Body of pancreas (tissue), 4 donors: Measurements from ENCODE around the gene ZBTB43. TPM values are rescaled to one million over a fixed set of nuclear protein-coding genes. Genes with fewer than 3 reads are reported as not detected.

Experiments used
- ATAC-seq: fragments of 150-250 bp; one replicate; pipeline ENCODE4 v1.9.1; 2016
- DNase-seq, 4 donors: peaks; one replicate each; pipeline ENCODE4 v3.0.0-alpha.2; 2019
- H3K27ac ChIP-seq, 4 donors: fragments of 200-600 bp; sonication (generic); 1 replicate in 3 of 4; 2 replicates in 1 of 4; pipeline versions ENCODE4 v1.5.1 to v1.6.1; 2016 to 2019; ENCODE audit warnings: mild to moderate bottlenecking in 1 of 4, mixed read lengths in 1 of 4, moderate library complexity in 1 of 4
- H3K27me3 ChIP-seq, 2 donors: fragments of 200-600 bp; sonication (generic); one replicate each; pipeline ENCODE4 v1.6.0; 2016; ENCODE audit warnings: mild to moderate bottlenecking in 1 of 2
- H3K36me3 ChIP-seq, 2 donors: fragments of 200-600 bp; sonication (generic); replicated peaks in 1 of 2; 2 replicates each; pipeline ENCODE4 v1.5.1; 2016; ENCODE audit warnings: low read depth in 2 of 2; ENCODE audit not compliant: insufficient read depth in 1 of 2
- H3K4me1 ChIP-seq: fragments of 200-600 bp; sonication (generic); one replicate; pipeline ENCODE4 v1.6.0; 2016
- H3K4me3 ChIP-seq, 2 donors: fragments of 200-600 bp; sonication (generic); 1 replicate in 1 of 2; 2 replicates in 1 of 2; pipeline ENCODE4 v1.5.1; 2016 to 2019
- H3K9me3 ChIP-seq, 3 donors: fragments of 200-600 bp; sonication (generic); 1 replicate in 2 of 3; 2 replicates in 1 of 3; pipeline ENCODE4 v1.5.1; 2016
- POLR2A ChIP-seq, 3 donors: fragments of 450-650 bp; IDR thresholded peaks; one replicate each; pipeline ENCODE4 v1.6.1; 2016; ENCODE audit warnings: antibody characterized with exemption in 3 of 3, mild to moderate bottlenecking in 2 of 3
- WGBS, 2 donors: methylation state at CpG; one replicate each; pipeline ENCODE4 v1.1.5; 2017; 5-methylcytosine and 5-hydroxymethylcytosine counted together
- intact Hi-C: fragments of 100-400 bp; cut with DNase I; formaldehyde crosslinking; loops from one replicate; pipeline ENCODE4 v1.15.1; 2023
- total RNA-seq, 2 donors: library from RNA; depleted of rRNA; stranded (reverse); fragments of >200 nt; gene quantifications; one replicate each; pipeline ENCODE4 v1.1.0, GENCODE V29; 2016
- TF ChIP-seq, protein P1 (sequence below), 7 experiments: fragments of 450-650 bp in 4 of 7; fragments of 200-600 bp in 3 of 7; sonication (generic) in 3 of 7; IDR thresholded peaks; one replicate each; pipeline ENCODE4 v1.5.1; 2016 to 2019; ENCODE audit warnings: antibody characterized with exemption in 7 of 7

The ZBTB43 gene
- total RNA-seq, 2 donors from 2014 or later = 6.2 to 7.6 TPM

DNA sequence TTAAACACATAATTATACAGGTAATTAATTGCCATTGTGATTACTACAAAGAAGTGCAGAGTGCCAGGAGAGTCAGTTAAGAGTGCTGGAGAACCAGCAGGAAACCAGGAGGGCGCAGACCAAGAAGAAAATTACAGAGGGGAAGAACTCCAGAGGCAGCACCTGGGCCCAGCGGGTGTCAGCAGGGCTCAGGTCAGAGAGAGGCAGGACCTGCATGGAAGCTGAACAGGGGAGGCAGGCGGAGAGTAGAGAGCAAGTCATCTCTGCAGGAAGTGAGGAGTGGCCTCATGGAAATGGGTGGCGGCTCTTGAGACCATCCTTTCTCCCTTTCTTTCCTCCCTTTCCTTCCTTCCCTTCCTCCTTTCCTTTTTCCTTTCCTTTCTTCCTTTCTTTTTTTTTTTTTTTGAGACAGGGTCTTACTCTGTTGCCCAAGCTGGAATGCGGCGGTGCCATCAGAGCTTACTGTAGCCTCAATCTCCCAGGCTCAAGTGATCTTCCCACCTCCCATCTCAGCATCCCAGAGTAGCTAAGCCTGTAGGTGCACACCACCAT lies 51.6 kb downstream of the ZBTB43 start:
- DNase-seq = no peak
- Histone ChIP-seq H3K36me3 (no peaks in the 10 kb centered on the region), H3K27ac (no peak overlapping the region), H3K4me3 (no peak overlapping the region), H3K9me3 (no peaks in the 10 kb centered on the region), H3K4me1 (peaks cover 23% of the 10 kb centered on the region), H3K27me3 (no peaks in the 10 kb centered on the region)
- intact Hi-C loops = no loop called here
- TF ChIP-seq POLR2A (IDR thresholded peaks at IDR 0.05) = no peak
- TF ChIP-seq, protein P1, sequence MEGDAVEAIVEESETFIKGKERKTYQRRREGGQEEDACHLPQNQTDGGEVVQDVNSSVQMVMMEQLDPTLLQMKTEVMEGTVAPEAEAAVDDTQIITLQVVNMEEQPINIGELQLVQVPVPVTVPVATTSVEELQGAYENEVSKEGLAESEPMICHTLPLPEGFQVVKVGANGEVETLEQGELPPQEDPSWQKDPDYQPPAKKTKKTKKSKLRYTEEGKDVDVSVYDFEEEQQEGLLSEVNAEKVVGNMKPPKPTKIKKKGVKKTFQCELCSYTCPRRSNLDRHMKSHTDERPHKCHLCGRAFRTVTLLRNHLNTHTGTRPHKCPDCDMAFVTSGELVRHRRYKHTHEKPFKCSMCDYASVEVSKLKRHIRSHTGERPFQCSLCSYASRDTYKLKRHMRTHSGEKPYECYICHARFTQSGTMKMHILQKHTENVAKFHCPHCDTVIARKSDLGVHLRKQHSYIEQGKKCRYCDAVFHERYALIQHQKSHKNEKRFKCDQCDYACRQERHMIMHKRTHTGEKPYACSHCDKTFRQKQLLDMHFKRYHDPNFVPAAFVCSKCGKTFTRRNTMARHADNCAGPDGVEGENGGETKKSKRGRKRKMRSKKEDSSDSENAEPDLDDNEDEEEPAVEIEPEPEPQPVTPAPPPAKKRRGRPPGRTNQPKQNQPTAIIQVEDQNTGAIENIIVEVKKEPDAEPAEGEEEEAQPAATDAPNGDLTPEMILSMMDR (IDR thresholded peaks at IDR 0.05) = no peak
- ATAC-seq = no peak
- 92 to 93% methylated on average over 5 to 6 of the region's 6 CpGs for WGBS, 2 donors

DNA sequence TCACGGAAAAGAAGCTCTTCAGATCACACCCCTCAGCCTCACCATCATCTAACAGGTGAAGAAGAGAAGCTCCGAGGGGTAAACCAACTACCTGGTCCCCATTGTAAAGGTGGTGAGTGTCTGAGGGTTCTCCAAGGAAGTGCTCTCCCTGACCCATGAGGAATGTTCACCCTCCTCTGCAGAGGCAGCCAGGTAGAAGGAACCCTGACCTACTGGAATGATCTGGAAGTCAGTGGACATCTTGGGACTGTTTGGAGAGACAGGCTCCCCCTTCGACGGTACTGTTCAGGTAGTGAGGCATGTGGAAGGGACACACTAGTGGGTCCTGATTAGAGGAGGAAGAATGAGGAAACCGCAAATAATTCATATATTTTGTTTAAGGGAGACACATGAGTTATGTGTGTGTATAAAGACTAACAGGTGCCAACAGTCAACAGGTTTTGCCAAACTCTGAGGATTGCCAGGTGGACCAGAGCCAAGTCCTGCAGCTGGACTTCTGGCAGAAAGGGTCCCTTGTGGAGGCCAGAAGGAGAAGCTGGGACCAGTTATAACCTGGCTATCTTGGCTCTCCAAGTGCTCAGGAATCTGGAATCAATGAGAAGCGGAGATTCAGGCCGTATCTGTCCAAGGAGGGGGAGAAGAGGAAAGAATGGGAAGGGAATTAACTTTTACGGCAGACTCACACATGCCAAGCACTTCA lies 52.6 kb downstream of the ZBTB43 start:
- intact Hi-C loops = no loop called here
- H3K4me1 ChIP-seq = peaks cover 33% of the 10 kb centered on the region
- TF ChIP-seq, protein P1 (IDR thresholded peaks at IDR 0.05) = no peak
- TF ChIP-seq POLR2A (IDR thresholded peaks at IDR 0.05) = no peak
- H3K9me3 ChIP-seq = no peaks in the 10 kb centered on the region
- H3K27me3 ChIP-seq = no peaks in the 10 kb centered on the region
- ATAC-seq = peak; percentile 54
- H3K36me3 ChIP-seq = no peaks in the 10 kb centered on the region
- H3K4me3 ChIP-seq = no peak overlapping the region
- DNase-seq = peak; percentile 88 to 93 (median 90)
- H3K27ac ChIP-seq = peak overlapping the region in 1 of 4 donors; percentile 23
- 25 to 32% methylated on average over 8 of the region's 8 CpGs for WGBS, 2 donors

DNA sequence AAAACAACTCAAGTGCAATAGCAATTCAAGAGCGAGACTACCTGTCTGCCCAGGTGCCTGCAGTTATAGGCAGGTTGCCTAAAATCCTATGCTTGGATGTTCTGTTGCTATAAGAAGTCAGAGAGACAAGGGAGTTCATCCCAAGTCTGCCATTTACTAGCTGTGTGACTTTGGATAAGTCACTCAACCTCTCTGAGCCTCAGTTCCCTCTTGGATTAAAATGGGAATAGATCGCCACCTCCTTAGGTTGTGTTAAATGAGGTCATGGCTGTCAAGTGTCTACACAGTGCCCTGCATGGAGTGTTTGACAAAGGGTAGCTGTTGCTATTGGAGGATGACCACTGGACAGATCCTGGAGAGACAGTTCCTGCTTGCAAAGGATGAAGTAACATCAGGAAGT lies 54.3 kb downstream of the ZBTB43 start:
- no peak overlapping the region for H3K27ac ChIP-seq
- 81 to 85% methylated on average over 2 of the region's 2 CpGs for WGBS, 2 donors
- peaks cover 44% of the 10 kb centered on the region for H3K4me1 ChIP-seq
- H3K27me3 ChIP-seq = no peaks in the 10 kb centered on the region
- intact Hi-C loops = no loop called here
- TF ChIP-seq, protein P1 (IDR thresholded peaks at IDR 0.05) = no peak
- TF ChIP-seq POLR2A (IDR thresholded peaks at IDR 0.05) = no peak
- DNase-seq (no peak), ATAC-seq (no peak)
- H3K9me3 ChIP-seq = no peaks in the 10 kb centered on the region
- no peak overlapping the region for H3K4me3 ChIP-seq
- no peaks in the 10 kb centered on the region for H3K36me3 ChIP-seq

DNA sequence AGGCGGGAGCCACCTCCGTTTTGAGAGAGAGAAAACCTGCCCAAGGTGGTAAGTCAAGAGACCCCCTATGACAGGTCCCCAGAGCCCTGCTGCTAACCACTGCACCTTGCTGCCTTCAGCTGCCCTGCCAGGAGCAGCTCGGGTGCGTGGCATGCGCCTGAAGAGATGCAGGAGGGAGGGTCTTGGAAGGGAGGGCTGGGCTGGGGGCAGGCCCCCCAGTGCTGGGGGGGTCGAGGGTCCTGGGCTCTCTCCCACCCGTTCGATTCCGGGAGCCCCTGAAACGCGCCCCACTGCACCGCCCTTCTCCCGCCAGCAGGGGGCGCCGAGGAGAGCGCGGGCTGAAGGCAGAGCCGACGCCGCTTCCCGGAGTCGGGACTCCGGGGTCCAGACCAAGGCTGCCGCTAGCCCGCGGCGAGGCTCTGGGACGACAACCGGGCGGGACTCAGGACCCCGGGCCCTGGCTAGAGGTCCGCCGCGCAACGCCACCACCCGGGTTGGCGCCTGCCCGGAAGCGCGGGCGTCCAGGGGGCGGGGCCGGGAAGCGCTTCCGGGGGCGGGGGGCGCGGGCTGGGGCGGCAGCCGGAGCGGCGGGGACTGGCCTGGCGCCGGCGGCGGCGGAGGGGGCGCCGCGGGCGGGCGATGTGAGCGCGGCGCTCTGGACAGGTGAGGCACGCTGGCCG lies 55.4 kb downstream of the ZBTB43 start, which contains the start of gene ZBTB34:
ZBTB34 (plus strand) TSS at position 563 of the 680 bp plus-strand sequence. CDS start 18,761 bp downstream, outside the sequence.
- intact Hi-C loops = loop anchor here (10.0 kb wide), 1 partner anchor 55 kb away; the partner anchor contains the start of gene RALGPS1
- Histone ChIP-seq H3K4me3 (peak within 1 kb of the TSS; percentile 83 to 93), H3K27ac (peak within 1 kb of the TSS; percentile 82 to 96 (median 91)), H3K4me1 (peaks cover 44% of the 10 kb centered on the region), H3K36me3 (no peaks in the 10 kb centered on the region), H3K27me3 (no peaks in the 10 kb centered on the region), H3K9me3 (no peaks in the 10 kb centered on the region)
- ATAC-seq (peak; percentile 82), DNase-seq (peak; percentile 54 to 70 (median 66))
- TF ChIP-seq POLR2A (IDR thresholded peaks at IDR 0.05) = peak in 2 of 3 donors; percentile 53 to 61
- TF ChIP-seq, protein P1 (IDR thresholded peaks at IDR 0.05) = peak; percentile 91 to 100 (median 98)
- 0 to 7% methylated on average over 6 to 43 of the region's 67 CpGs for WGBS, 2 donors
